Astrocyte (in vitro differentiated cells and primary cell): ENCODE data around the gene GJC3. TPM values are rescaled to one million over a fixed set of nuclear protein-coding genes. Genes with fewer than 3 reads are reported as not detected.
"Not testable (repeated sequence)": the region's sequence is repeated elsewhere in the genome, so short reads cannot be mapped to it uniquely, and the experiment has no call there.

Experiments
- DNase-seq: peaks from one replicate; pipeline ENCODE4 v3.0.0-alpha.2; 2010; ENCODE audit warnings: low read depth
- FAIRE-seq: peaks from 2 replicates; lab custom pipeline; 2011; peaks lifted over from hg19 to GRCh38; lab: Jason Lieb, UNC
- H2AFZ ChIP-seq: 2 replicates; pipeline ENCODE4 v1.6.0; 2012; ENCODE audit warnings: low read depth, low read length, inconsistent platforms
- H3K27ac ChIP-seq: 2 replicates; pipeline ENCODE4 v1.5.1; 2011; ENCODE audit warnings: low read depth, low read length, inconsistent platforms
- H3K27me3 ChIP-seq: 2 replicates; pipeline ENCODE4 v1.6.0; 2011; ENCODE audit warnings: low read length, inconsistent platforms; ENCODE audit not compliant: insufficient read depth
- H3K36me3 ChIP-seq: 2 replicates; pipeline ENCODE4 v1.5.1; 2011; ENCODE audit warnings: low read length, inconsistent platforms; ENCODE audit not compliant: insufficient read depth
- H3K4me1 ChIP-seq: 2 replicates; pipeline ENCODE4 v1.5.1; 2011; ENCODE audit warnings: low read length, inconsistent platforms; ENCODE audit not compliant: insufficient read depth
- H3K4me2 ChIP-seq: 2 replicates; pipeline ENCODE4 v1.6.0; 2012; ENCODE audit warnings: low read length, inconsistent platforms
- H3K4me3 ChIP-seq: 2 replicates; pipeline ENCODE4 v1.5.1; 2011; ENCODE audit warnings: low read depth, mild to moderate bottlenecking, low read length, inconsistent platforms; ENCODE audit not compliant: insufficient read depth
- H3K79me2 ChIP-seq: 2 replicates; pipeline ENCODE4 v1.6.0; 2012; ENCODE audit warnings: mild to moderate bottlenecking, low read length, inconsistent platforms; ENCODE audit not compliant: insufficient read depth
- H3K9ac ChIP-seq: 2 replicates; pipeline ENCODE4 v1.6.0; 2012; ENCODE audit warnings: mild to moderate bottlenecking, low read length, inconsistent platforms
- H3K9me3 ChIP-seq: 2 replicates; pipeline ENCODE4 v1.5.1; 2012; ENCODE audit warnings: low read depth, mild to moderate bottlenecking, low read length, inconsistent platforms; ENCODE audit not compliant: insufficient read depth
- H4K20me1 ChIP-seq: 2 replicates; pipeline ENCODE4 v1.6.0; 2012; ENCODE audit warnings: low read length, inconsistent platforms; ENCODE audit not compliant: insufficient read depth
- H3K27ac Mint-ChIP-seq: one replicate; pipeline ENCODE4 v1.8.0; 2021; ENCODE audit warnings: mild to moderate bottlenecking, mixed read lengths; ENCODE audit not compliant: unreplicated experiment
- H3K27me3 Mint-ChIP-seq: one replicate; pipeline ENCODE4 v1.8.0; 2021; ENCODE audit warnings: low read depth, mixed read lengths; ENCODE audit not compliant: unreplicated experiment
- H3K36me3 Mint-ChIP-seq: one replicate; pipeline ENCODE4 v1.8.0; 2021; ENCODE audit warnings: low read depth, mixed read lengths; ENCODE audit not compliant: unreplicated experiment
- H3K4me1 Mint-ChIP-seq: one replicate; pipeline ENCODE4 v1.8.0; 2021; ENCODE audit warnings: low read depth, mixed read lengths; ENCODE audit not compliant: unreplicated experiment
- H3K4me3 Mint-ChIP-seq: one replicate; pipeline ENCODE4 v1.8.0; 2021; ENCODE audit warnings: mild to moderate bottlenecking, moderate library complexity, mixed read lengths; ENCODE audit not compliant: unreplicated experiment
- H3K9me3 Mint-ChIP-seq: one replicate; pipeline ENCODE4 v1.8.0; 2021; ENCODE audit warnings: mild to moderate bottlenecking, mixed read lengths; ENCODE audit not compliant: unreplicated experiment
- CTCF ChIP-seq: IDR thresholded peaks from 2 replicates; pipeline ENCODE4 v1.5.1; 2011; ENCODE audit warnings: low read depth, mild to moderate bottlenecking, inconsistent platforms, low read length, moderate library complexity; ENCODE audit not compliant: insufficient read depth
- EZH2 ChIP-seq: IDR thresholded peaks from 2 replicates; pipeline ENCODE4 v1.6.1; 2012; ENCODE audit warnings: mild to moderate bottlenecking, low read length, inconsistent platforms; ENCODE audit not compliant: insufficient read depth
- total RNA-seq: library from RNA; stranded (reverse); gene quantifications from 2 replicates; pipeline ENCODE4 v1.2.1, GENCODE V29; 2021

The GJC3 gene
- total RNA-seq, 1 donor from 2014 or later = not detected

- H3K27ac ChIP-seq = no peak overlapping the region
- H3K9me3 ChIP-seq = peaks cover 2% of the 10 kb centered on the region
- TF ChIP-seq CTCF = no peak
- Mint-ChIP-seq H3K27me3 (peaks cover 2% of the 10 kb centered on the region), H3K4me3 (no peak overlapping the region), H3K4me1 (no peaks in the 10 kb centered on the region), H3K27ac (no peak overlapping the region), H3K36me3 (no peaks in the 10 kb centered on the region), H3K9me3 (peaks cover 6% of the 10 kb centered on the region)
- DNase-seq (no peak), FAIRE-seq (no peak)
- H3K36me3 ChIP-seq = no peaks in the 10 kb centered on the region
- H3K79me2 ChIP-seq = no peaks in the 10 kb centered on the region
- no peaks in the 10 kb centered on the region for H3K4me1 ChIP-seq
- no peak overlapping the region for H3K4me3 ChIP-seq
- H3K27me3 ChIP-seq = peaks cover 5% of the 10 kb centered on the region
- no peak overlapping the region for H3K9ac ChIP-seq
- H2AFZ ChIP-seq = no peak overlapping the region
- no peak overlapping the region for H3K4me2 ChIP-seq
- H4K20me1 ChIP-seq = no peaks in the 10 kb centered on the region
Measured at GRCh38 chr7:99943641-99944496, 14.4 kb upstream of the GJC3 start.

DNA sequence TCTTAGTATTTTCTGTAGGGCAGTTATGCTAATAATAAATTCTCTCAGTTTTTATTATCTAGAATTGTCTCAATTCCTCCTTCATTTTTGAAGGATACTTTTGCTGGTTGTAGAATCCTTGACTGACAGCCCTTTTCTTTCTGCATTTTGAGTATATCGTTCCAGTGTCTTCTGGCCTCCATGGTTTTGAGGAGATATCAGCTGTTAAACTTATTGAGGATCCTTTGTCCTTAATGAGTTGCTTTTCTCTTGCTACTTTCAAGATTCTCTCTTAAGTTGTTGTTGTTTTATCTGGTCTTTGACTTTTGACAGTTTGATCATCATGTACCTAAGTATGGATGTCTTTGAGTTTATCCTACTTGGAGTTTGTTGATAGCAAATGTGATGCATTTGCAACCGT, 8.9 kb upstream of the GJC3 start:
- Histone ChIP-seq H3K9me3 (peaks cover 5% of the 10 kb centered on the region), H3K27me3 (peaks cover under 1% of the 10 kb centered on the region), H3K9ac (no peak overlapping the region), H3K36me3 (no peaks in the 10 kb centered on the region), H3K79me2 (no peaks in the 10 kb centered on the region), H3K4me3 (no peak overlapping the region), H3K27ac (no peak overlapping the region), H2AFZ (no peak overlapping the region), H3K4me2 (no peak overlapping the region), H3K4me1 (no peaks in the 10 kb centered on the region), H4K20me1 (no peaks in the 10 kb centered on the region)
- Mint-ChIP-seq H3K27ac (no peak overlapping the region), H3K4me3 (no peak overlapping the region), H3K36me3 (peaks cover 3% of the 10 kb centered on the region), H3K27me3 (peaks cover 10% of the 10 kb centered on the region), H3K4me1 (no peaks in the 10 kb centered on the region), H3K9me3 (peaks cover 6% of the 10 kb centered on the region)
- FAIRE-seq (no peak), DNase-seq (no peak)
- TF ChIP-seq CTCF (no peak), EZH2 (no peak)

DNA sequence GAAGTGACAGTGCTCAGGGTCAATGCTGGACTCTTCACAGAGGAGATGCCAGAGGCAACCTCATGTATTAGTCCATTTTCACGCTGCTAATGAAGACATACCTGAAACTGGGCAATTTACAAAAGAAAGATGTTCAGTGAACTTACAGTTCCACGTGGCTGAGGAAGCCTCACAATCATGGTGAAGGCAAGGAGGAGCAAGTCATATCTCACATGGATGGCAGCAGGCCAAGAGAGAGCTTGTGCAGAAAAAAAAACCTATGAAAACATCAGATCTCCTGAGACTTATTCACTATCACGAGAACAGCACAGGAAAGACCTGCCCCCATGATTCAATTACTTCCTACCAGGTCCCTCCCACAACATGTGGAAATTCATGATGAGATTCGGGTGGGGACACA, 5.6 kb upstream of the GJC3 start:
- H4K20me1 ChIP-seq, H3K9ac ChIP-seq, FAIRE-seq, H3K4me1 Mint-ChIP-seq, H3K27ac Mint-ChIP-seq, H3K4me1 ChIP-seq, H2AFZ ChIP-seq, H3K4me3 ChIP-seq, H3K4me2 ChIP-seq, H3K27ac ChIP-seq, H3K27me3 ChIP-seq, H3K4me3 Mint-ChIP-seq, H3K36me3 Mint-ChIP-seq, H3K79me2 ChIP-seq, DNase-seq, H3K9me3 Mint-ChIP-seq, H3K36me3 ChIP-seq, H3K9me3 ChIP-seq: not testable (repeated sequence)
- H3K27me3 Mint-ChIP-seq = peaks cover 14% of the 10 kb centered on the region
